ENCODE results near the gene CFAP77. TPM values are rescaled to one million over a fixed set of nuclear protein-coding genes. Genes with fewer than 3 reads are reported as not detected.

CFAP77 gene
- total and polyA plus RNA-seq, 10 of the 15 experiments (the other 5 are each of a cell fraction or from before 2014, with no cell fraction given): 0.33 TPM; not detected in 9

- TF ChIP-seq SREBF1 (IDR thresholded peaks at IDR 0.05; ENCODE audit: low read length) (no peak), E2F4 (IDR thresholded peaks at IDR 0.05; ENCODE audit: low read depth, low read length) (no peak), EZH2 (IDR thresholded peaks at IDR 0.05; ENCODE audit: borderline replicate concordance, control insufficient read depth, low read depth, low read length) (no peak), CEBPZ (IDR thresholded peaks at IDR 0.05; ENCODE audit: low read depth, low read length) (no peak), ATF2 (IDR thresholded peaks at IDR 0.05; ENCODE audit: low read length) (no peak), HSF1 (IDR thresholded peaks at IDR 0.05; ENCODE audit: low read depth, low read length) (no peak), ZNF622 (IDR thresholded peaks at IDR 0.05) (no peak), MXI1 (IDR thresholded peaks at IDR 0.05; ENCODE audit: low read depth, low read length) (no peak), RELA (IDR thresholded peaks at IDR 0.05; ENCODE audit: borderline replicate concordance, partially characterized antibody) (no peak), PAX8 (IDR thresholded peaks at IDR 0.05) (no peak), TBL1XR1 (IDR thresholded peaks at IDR 0.05; ENCODE audit: low read depth, low read length) (no peak), NFYB (IDR thresholded peaks at IDR 0.05; ENCODE audit: insufficient read depth, low read depth, low read length) (no peak), ATF3 (IDR thresholded peaks at IDR 0.05; ENCODE audit: borderline replicate concordance, extremely low read depth, low read depth, low read length) (no peak), RAD51 (IDR thresholded peaks at IDR 0.05) (no peak)
- POLR2A ChIA-PET: no interaction called here
- Histone ChIP-seq H3K4me3 (no peak overlapping the region), H3K27me3 (replicated peaks in 1 of 2; ENCODE audit: control insufficient read depth in 2 of 2, insufficient read depth in 2 of 2, low read length in 1 of 2) (no peaks in the 10 kb centered on the region; a peak in 2 of 4 replicates), H3K27ac (ENCODE audit: control insufficient read depth, insufficient read depth) (no peak overlapping the region), H3K79me2 (ENCODE audit: control insufficient read depth, insufficient read depth, low read length) (no peaks in the 10 kb centered on the region), H3K9me3 (replicated peaks; ENCODE audit: control insufficient read depth, insufficient read depth, low read length) (no peaks in the 10 kb centered on the region; the same call in 2 of the 3 replicates), H2AFZ (ENCODE audit: control insufficient read depth, low read depth, low read length) (no peak overlapping the region), H3K4me1 (ENCODE audit: control insufficient read depth, insufficient read depth, low read length) (no peaks in the 10 kb centered on the region), H3K4me2 (ENCODE audit: control insufficient read depth, insufficient read depth) (no peak overlapping the region), H3K9ac (ENCODE audit: control insufficient read depth, insufficient read depth, low read length) (no peak overlapping the region), H4K20me1 (ENCODE audit: control insufficient read depth, insufficient read depth) (no peaks in the 10 kb centered on the region; the same call in 1 of the 2 replicates), H3K36me3 (ENCODE audit: control insufficient read depth in 2 of 2, insufficient read depth in 2 of 2, low read length in 1 of 2) (no peaks in the 10 kb centered on the region)
- 55% methylated on average over 23 of the region's 23 CpGs for WGBS (ENCODE audit: insufficient coverage, insufficient replicate concordance, low lambda C conversion rate, missing lambda C conversion rate)
- CTCF ChIA-PET: interaction anchor here (2.1 kb wide), 1 partner anchor 11 kb away, joined by 5 read pairs; no protein-coding TSS in a partner anchor
- DNase-seq (ENCODE audit: low read depth, low spot score) (no peak), FAIRE-seq (no peak), ATAC-seq (no peak)
- intact Hi-C loops (cut with micrococcal nuclease; ENCODE audit: unreplicated experiment) (no loop called here), in situ Hi-C loops (cut with MboI) (no loop called here)
- no TSS peak for BruUV-seq (replicated peaks)
- RAD21 ChIA-PET (ENCODE audit: unreplicated experiment): no interaction called here
- SMC1A ChIA-PET (ENCODE audit: uncharacterized antibody, unreplicated experiment): no interaction called here
These were observed 89.2 kb downstream of the CFAP77 start for GRCh38 chr9:132499251-132499650.
